Measurements from ENCODE around the gene GALNT7.
"Not testable (repeated sequence)": the region's sequence is repeated elsewhere in the genome, so short reads cannot be mapped to it uniquely, and the experiment has no call there.

The GALNT7 gene

GRCh38 chr4:173199553-173199952, 30.9 kb downstream of the GALNT7 start:
- DNase-seq, result no peak

GRCh38 chr4:173200103-173200884, 31.7 kb downstream of the GALNT7 start:
- DNase-seq, result no peak

GRCh38 chr4:173202395-173202794, 33.8 kb downstream of the GALNT7 start:
- DNase-seq, result no peak

GRCh38 chr4:173205656-173206055, 37.0 kb downstream of the GALNT7 start:
- DNase-seq, result no peak

- no peak for DNase-seq
Observed at GRCh38 chr4:173208420-173208819, 39.8 kb downstream of the GALNT7 start.

GRCh38 chr4:173211222-173211621, 42.6 kb downstream of the GALNT7 start:
- no peak for DNase-seq

GRCh38 chr4:173211838-173212237, 43.2 kb downstream of the GALNT7 start:
- DNase-seq, result peak; percentile 42

GRCh38 chr4:173212379-173212778, 43.8 kb downstream of the GALNT7 start:
- DNase-seq, result no peak

GRCh38 chr4:173213296-173213695, 44.7 kb downstream of the GALNT7 start:
- no peak for DNase-seq

- DNase-seq, result no peak
Observed at GRCh38 chr4:173214231-173214630, 45.6 kb downstream of the GALNT7 start.

GRCh38 chr4:173214661-173215060, 46.0 kb downstream of the GALNT7 start:
- DNase-seq, result no peak

GRCh38 chr4:173217075-173217474, 48.5 kb downstream of the GALNT7 start:
- no peak for DNase-seq

GRCh38 chr4:173217727-173218126, 49.1 kb downstream of the GALNT7 start:
- no peak for DNase-seq

- no peak for DNase-seq
Observed at GRCh38 chr4:173218411-173219125, 50.0 kb downstream of the GALNT7 start.

GRCh38 chr4:173219126-173219437, 50.5 kb downstream of the GALNT7 start:
- DNase-seq, result not testable (repeated sequence)

- DNase-seq, result no peak
Observed at GRCh38 chr4:173223743-173224142, 55.1 kb downstream of the GALNT7 start.

GRCh38 chr4:173226401-173226888, 57.8 kb downstream of the GALNT7 start:
- DNase-seq, result no peak

- no peak for DNase-seq
Observed at GRCh38 chr4:173227756-173228155, 59.1 kb downstream of the GALNT7 start.

- DNase-seq, result no peak
Observed at GRCh38 chr4:173230062-173230461, 61.5 kb downstream of the GALNT7 start.

- DNase-seq, result no peak
Observed at GRCh38 chr4:173231916-173232315, 63.3 kb downstream of the GALNT7 start.

- DNase-seq, result no peak
Observed at GRCh38 chr4:173233857-173234256, 65.2 kb downstream of the GALNT7 start.

GRCh38 chr4:173235050-173235449, 66.4 kb downstream of the GALNT7 start:
- DNase-seq, result no peak

- no peak for DNase-seq
Observed at GRCh38 chr4:173236301-173236700, 67.7 kb downstream of the GALNT7 start.

- DNase-seq, result no peak
Observed at GRCh38 chr4:173237152-173237551, 68.5 kb downstream of the GALNT7 start.

Data from NCI-H2227 treated with DMSO at 0.1 percent for 48 hours (cell line).